ENCODE results near the gene PLPPR3.
"Not testable (repeated sequence)": the region's sequence is repeated elsewhere in the genome, so short reads cannot be mapped to it uniquely, and the experiment has no call there.

The PLPPR3 gene

GRCh38 chr19:827314-827709 lies 5.6 kb upstream of the PLPPR3 start:
- no peak for DNase-seq

GRCh38 chr19:825897-826644 lies 4.3 kb upstream of the PLPPR3 start:
- DNase-seq = no peak

GRCh38 chr19:824885-825284 lies 3.1 kb upstream of the PLPPR3 start:
- DNase-seq = no peak

- DNase-seq = no peak
Observed at GRCh38 chr19:823565-824121, 1.9 kb upstream of the PLPPR3 start.

- no peak for DNase-seq
Observed at GRCh38 chr19:821231-821824, 427 bp downstream of the PLPPR3 start.

- not testable (repeated sequence) for DNase-seq
Observed at GRCh38 chr19:820212-820611, 1.5 kb downstream of the PLPPR3 start.

GRCh38 chr19:816500-816857 lies 5.3 kb downstream of the PLPPR3 start:
- no peak for DNase-seq

- DNase-seq = no peak
Observed at GRCh38 chr19:815775-816499, 5.8 kb downstream of the PLPPR3 start.

GRCh38 chr19:815079-815774 lies 6.5 kb downstream of the PLPPR3 start:
- no peak for DNase-seq

- DNase-seq = no peak
Observed at GRCh38 chr19:814152-815078, 7.3 kb downstream of the PLPPR3 start.

- no peak for DNase-seq
Observed at GRCh38 chr19:813219-814151, 8.3 kb downstream of the PLPPR3 start.

- no peak for DNase-seq
Observed at GRCh38 chr19:812747-813218, 9.0 kb downstream of the PLPPR3 start.

GRCh38 chr19:812049-812746 lies 9.6 kb downstream of the PLPPR3 start:
- DNase-seq = no peak

GRCh38 chr19:811506-812048 lies 10.2 kb downstream of the PLPPR3 start:
- no peak for DNase-seq

- DNase-seq = no peak
Observed at GRCh38 chr19:810883-811489, 10.8 kb downstream of the PLPPR3 start.

GRCh38 chr19:810077-810855 lies 11.5 kb downstream of the PLPPR3 start:
- no peak for DNase-seq

GRCh38 chr19:808423-808775 lies 13.4 kb downstream of the PLPPR3 start:
- DNase-seq = no peak

- DNase-seq = no peak
Observed at GRCh38 chr19:807627-808422, 13.9 kb downstream of the PLPPR3 start.

All from NCI-H2107 (cell line).